Naive thymus-derived CD4-positive, alpha-beta T cell (primary cell): ENCODE results near the gene MRPS18A. TPM values are rescaled to one million over a fixed set of nuclear protein-coding genes. Genes with fewer than 3 reads are reported as not detected.

ENCODE experiments used
- ATAC-seq: fragments of 150-1000 bp; cut with Tn5 transposase; 2 replicates; pipeline ENCODE4 v1.10.0; 2021; ENCODE audit warnings: mild to moderate bottlenecking, moderate library complexity
- CTCF ChIA-PET: fragments of 350-600 bp; sonication (Branson Sonifier 250); formaldehyde crosslinking; loops from one replicate; lab custom pipeline; 2021; ENCODE audit warnings: antibody characterized with exemption; lab: Charles Lee
- POLR2A ChIA-PET: fragments of 350-600 bp; sonication (Branson Sonifier 250); formaldehyde crosslinking; loops from one replicate; lab custom pipeline; 2021; ENCODE audit warnings: antibody characterized with exemption, inconsistent platforms; lab: Charles Lee
- DNase-seq, 9 donors: peaks; one replicate each; pipeline versions ENCODE4 v3.0.0 to v3.0.0-alpha.2; 2020 to 2022; ENCODE audit warnings: mixed read lengths in 1 of 9
- H3K27ac ChIP-seq: one replicate; pipeline ENCODE4 v1.7.0; 2013; ENCODE audit warnings: mild to moderate bottlenecking, low read depth, low read length, moderate library complexity
- H3K27me3 ChIP-seq, 2 donors: one replicate each; pipeline ENCODE4 v1.7.0; 2013; ENCODE audit warnings: low read length in 2 of 2, mild to moderate bottlenecking in 2 of 2, moderate library complexity in 2 of 2; ENCODE audit not compliant: control insufficient read depth in 2 of 2, insufficient read depth in 2 of 2
- H3K36me3 ChIP-seq, 3 experiments: 1 replicate in 2 of 3; 2 replicates in 1 of 3; pipeline ENCODE4 v1.7.0; 2013; ENCODE audit warnings: low read length in 3 of 3, mild to moderate bottlenecking in 3 of 3, moderate library complexity in 1 of 3; ENCODE audit not compliant: insufficient read depth in 3 of 3, control insufficient read depth in 2 of 3
- H3K4me1 ChIP-seq, 2 donors: one replicate each; pipeline ENCODE4 v1.7.0; 2013; ENCODE audit warnings: low read length in 2 of 2, mild to moderate bottlenecking in 2 of 2, moderate library complexity in 1 of 2; ENCODE audit not compliant: control insufficient read depth in 2 of 2, insufficient read depth in 2 of 2
- H3K4me3 ChIP-seq: 2 replicates; pipeline ENCODE4 v1.7.0; 2013; ENCODE audit warnings: mild to moderate bottlenecking, low read length
- H3K9me3 ChIP-seq, 3 experiments: 1 replicate in 2 of 3; 2 replicates in 1 of 3; pipeline ENCODE4 v1.7.0; 2013; ENCODE audit warnings: low read length in 3 of 3; ENCODE audit not compliant: control insufficient read depth in 2 of 3
- H3K27ac Mint-ChIP-seq, 9 donors: one replicate each; pipeline ENCODE4 v1.8.0; 2020 to 2022; ENCODE audit warnings: mixed read lengths in 9 of 9, mild to moderate bottlenecking in 8 of 9, moderate library complexity in 5 of 9, inconsistent platforms in 2 of 9
- H3K27me3 Mint-ChIP-seq, 5 donors: one replicate each; pipeline ENCODE4 v1.8.0; 2021 to 2022; ENCODE audit warnings: mixed read lengths in 5 of 5, mild to moderate bottlenecking in 1 of 5
- H3K36me3 Mint-ChIP-seq, 5 donors: one replicate each; pipeline ENCODE4 v1.8.0; 2020 to 2022; ENCODE audit warnings: mixed read lengths in 5 of 5, mild to moderate bottlenecking in 3 of 5, inconsistent platforms in 1 of 5
- H3K4me1 Mint-ChIP-seq, 7 donors: one replicate each; pipeline ENCODE4 v1.8.0; 2020 to 2022; ENCODE audit warnings: mixed read lengths in 7 of 7, mild to moderate bottlenecking in 3 of 7, inconsistent platforms in 1 of 7
- H3K4me3 Mint-ChIP-seq, 10 donors: one replicate each; pipeline ENCODE4 v1.8.0; 2020 to 2022; ENCODE audit warnings: mild to moderate bottlenecking in 10 of 10, mixed read lengths in 10 of 10, moderate library complexity in 6 of 10, inconsistent platforms in 2 of 10
- H3K9me3 Mint-ChIP-seq, 11 donors: one replicate each; pipeline ENCODE4 v1.8.0; 2020 to 2022; ENCODE audit warnings: mixed read lengths in 11 of 11, mild to moderate bottlenecking in 4 of 11, inconsistent platforms in 1 of 11, moderate library complexity in 1 of 11
- intact Hi-C, 2 donors: fragments of 100-400 bp; cut with micrococcal nuclease; formaldehyde crosslinking; loops; one replicate each; pipeline ENCODE4 v1.15.1; 2023
- polyA plus RNA-seq, 2 donors: library from polyadenylated mRNA; unstranded; fragments of 300-500 nt; fragmentation: Illumina TruSeq; gene quantifications; one replicate each; pipeline ENCODE4 v1.2.3, GENCODE V29; 2021
- total RNA-seq, 6 experiments: library from RNA in 5 of 6; stranded (reverse) in 5 of 6; gene quantifications; 1 replicate in 5 of 6; 2 replicates in 1 of 6; pipeline ENCODE4 v1.2.3 and lab custom pipeline; 2021 to 2026

The MRPS18A gene
- total and polyA plus RNA-seq, 7 experiments from 2014 or later = 20.9 to 68.4 (median 33.6) TPM

GRCh38 chr6:43733471-43734293, 46.1 kb upstream of the MRPS18A start:
- DNase-seq (peak in 3 of 9 donors; percentile 23 to 54 (median 44)), ATAC-seq (peak; percentile 89)
- peaks cover 0 to 12% (median 6%) of the 10 kb centered on the region in 5 donors for H3K36me3 Mint-ChIP-seq
- H3K27me3 Mint-ChIP-seq = peaks cover 0 to 2% (median 0%) of the 10 kb centered on the region in 5 donors
- peaks cover 6 to 10% of the 10 kb centered on the region in 2 donors for H3K4me1 ChIP-seq
- H3K9me3 Mint-ChIP-seq = peaks cover 0 to 32% (median 18%) of the 10 kb centered on the region in 11 donors
- H3K4me3 ChIP-seq = no peak overlapping the region
- H3K27ac ChIP-seq = no peak overlapping the region
- ChIA-PET POLR2A (no interaction called here), CTCF (interaction anchor here (1.0 kb wide), 1 partner anchor 35 kb away, joined by 4 read pairs; no protein-coding TSS in a partner anchor)
- intact Hi-C loops = no loop called here
- peaks cover 0 to 21% (median 10%) of the 10 kb centered on the region in 7 donors for H3K4me1 Mint-ChIP-seq
- no peaks in the 10 kb centered on the region for H3K27me3 ChIP-seq
- peak overlapping the region in 4 of 9 donors; percentile 24 to 60 (median 42) for H3K27ac Mint-ChIP-seq
- no peaks in the 10 kb centered on the region for H3K36me3 ChIP-seq
- peak overlapping the region in 2 of 10 donors; percentile 26 to 35 for H3K4me3 Mint-ChIP-seq
- H3K9me3 ChIP-seq = peaks cover 0 to 4% (median 0%) of the 10 kb centered on the region in 3 experiments

- Histone ChIP-seq H3K27ac (no peak overlapping the region), H3K36me3 (no peaks in the 10 kb centered on the region), H3K4me1 (peaks cover 7 to 15% of the 10 kb centered on the region in 2 donors), H3K27me3 (no peaks in the 10 kb centered on the region), H3K9me3 (peaks cover 0 to 4% (median 0%) of the 10 kb centered on the region in 3 experiments), H3K4me3 (no peak overlapping the region)
- peaks cover 0 to 2% (median 0%) of the 10 kb centered on the region in 5 donors for H3K27me3 Mint-ChIP-seq
- H3K27ac Mint-ChIP-seq = no peak overlapping the region
- H3K4me1 Mint-ChIP-seq = peaks cover 2 to 32% (median 18%) of the 10 kb centered on the region in 7 donors
- ATAC-seq = no peak
- no peak overlapping the region for H3K4me3 Mint-ChIP-seq
- intact Hi-C loops = no loop called here
- H3K9me3 Mint-ChIP-seq = peaks cover 0 to 32% (median 18%) of the 10 kb centered on the region in 11 donors
- ChIA-PET POLR2A (no interaction called here), CTCF (interaction anchor here (0.7 to 1.4 kb wide), 3 partner anchors 39 to 421 kb away, joined by 3 to 5 read pairs (median 3); partner anchors contain the start of gene VEGFA)
- DNase-seq = no peak
- peaks cover 0 to 12% (median 6%) of the 10 kb centered on the region in 5 donors for H3K36me3 Mint-ChIP-seq
Observed at GRCh38 chr6:43730634-43731033, 43.0 kb upstream of the MRPS18A start.

- Mint-ChIP-seq H3K27me3 (peaks cover 0 to 2% (median 0%) of the 10 kb centered on the region in 5 donors), H3K36me3 (peaks cover 0 to 12% (median 6%) of the 10 kb centered on the region in 5 donors), H3K27ac (no peak overlapping the region), H3K4me1 (peaks cover 13 to 33% (median 25%) of the 10 kb centered on the region in 7 donors), H3K4me3 (no peak overlapping the region), H3K9me3 (peaks cover 0 to 32% (median 18%) of the 10 kb centered on the region in 11 donors)
- CTCF ChIA-PET = no interaction called here
- Histone ChIP-seq H3K4me1 (peaks cover 17 to 21% of the 10 kb centered on the region in 2 donors), H3K27ac (no peak overlapping the region), H3K9me3 (peaks cover 0 to 4% (median 0%) of the 10 kb centered on the region in 3 experiments), H3K36me3 (no peaks in the 10 kb centered on the region), H3K4me3 (no peak overlapping the region), H3K27me3 (no peaks in the 10 kb centered on the region)
- no peak for DNase-seq
- intact Hi-C loops = loop anchor here (5.0 to 10.0 kb wide), 2 partner anchors 105 to 273 kb away; no protein-coding TSS in a partner anchor
- no peak for ATAC-seq
- POLR2A ChIA-PET = no interaction called here
Observed at GRCh38 chr6:43729537-43729936, 41.9 kb upstream of the MRPS18A start.

GRCh38 chr6:43728586-43728985, 41.0 kb upstream of the MRPS18A start:
- intact Hi-C loops = loop anchor here (5.0 to 10.0 kb wide), 2 partner anchors 106 to 274 kb away; no protein-coding TSS in a partner anchor
- H3K4me1 Mint-ChIP-seq = peaks cover 17 to 35% (median 32%) of the 10 kb centered on the region in 7 donors
- H3K27ac Mint-ChIP-seq = peak overlapping the region in 2 of 9 donors; percentile 4 to 37
- Histone ChIP-seq H3K9me3 (peaks cover 0 to 4% (median 0%) of the 10 kb centered on the region in 3 experiments), H3K4me1 (peaks cover 19 to 23% of the 10 kb centered on the region in 2 donors), H3K4me3 (no peak overlapping the region), H3K36me3 (no peaks in the 10 kb centered on the region), H3K27me3 (no peaks in the 10 kb centered on the region), H3K27ac (no peak overlapping the region)
- ChIA-PET CTCF (interaction anchor here (1.0 to 1.2 kb wide), 2 partner anchors 346 to 350 kb away, joined by 3 to 4 read pairs; no protein-coding TSS in a partner anchor), POLR2A (no interaction called here)
- H3K36me3 Mint-ChIP-seq = peaks cover 0 to 12% (median 6%) of the 10 kb centered on the region in 5 donors
- no peak overlapping the region for H3K4me3 Mint-ChIP-seq
- DNase-seq (no peak), ATAC-seq (no peak)
- H3K9me3 Mint-ChIP-seq = peaks cover 0 to 32% (median 18%) of the 10 kb centered on the region in 11 donors
- peaks cover 0 to 2% (median 0%) of the 10 kb centered on the region in 5 donors for H3K27me3 Mint-ChIP-seq

- Histone ChIP-seq H3K36me3 (no peaks in the 10 kb centered on the region), H3K4me1 (peaks cover 19 to 23% of the 10 kb centered on the region in 2 donors), H3K27me3 (no peaks in the 10 kb centered on the region), H3K4me3 (no peak overlapping the region), H3K9me3 (peaks cover 0 to 4% (median 0%) of the 10 kb centered on the region in 3 experiments), H3K27ac (no peak overlapping the region)
- Mint-ChIP-seq H3K9me3 (peaks cover 0 to 31% (median 18%) of the 10 kb centered on the region in 11 donors), H3K27ac (peak overlapping the region in 1 of 9 donors; percentile 34), H3K27me3 (no peaks in the 10 kb centered on the region), H3K36me3 (peaks cover 0 to 12% (median 4%) of the 10 kb centered on the region in 5 donors), H3K4me1 (peaks cover 20 to 38% (median 29%) of the 10 kb centered on the region in 7 donors), H3K4me3 (no peak overlapping the region)
- ATAC-seq = no peak
- ChIA-PET CTCF (interaction anchor here (1.2 kb wide), 1 partner anchor 347 kb away, joined by 4 read pairs; no protein-coding TSS in a partner anchor), POLR2A (no interaction called here)
- no peak for DNase-seq
- intact Hi-C loops = loop anchor here (5.0 to 10.0 kb wide), 2 partner anchors 107 to 275 kb away; no protein-coding TSS in a partner anchor
Observed at GRCh38 chr6:43727634-43728033, 40.0 kb upstream of the MRPS18A start.
